PC-3 (cell line): ENCODE measurements around the gene ACP1. TPM values are rescaled to one million over a fixed set of nuclear protein-coding genes. Genes with fewer than 3 reads are reported as not detected.

Experiments
- ATAC-seq: fragments of 200-7000 bp; cut with Tn5 transposase; 2 replicates; pipeline ENCODE4 v1.9.1; 2020; ENCODE audit warnings: mild to moderate bottlenecking, moderate library complexity
- BruUV-seq: library from RNA; stranded (reverse); fragments of 400-500 nt; replicated peaks from 2 replicates; lab custom pipeline; 2021; lab: Mats Ljungman, UMichigan
- CTCF ChIA-PET: fragments of 300-600 bp; sonication (Branson Sonifier 250); formaldehyde crosslinking; loops from one replicate; lab custom pipeline; 2022; ENCODE audit warnings: antibody characterized with exemption; lab: Charles Lee
- POLR2A ChIA-PET: fragments of 300-600 bp; sonication (Branson Sonifier 250); formaldehyde crosslinking; loops from one replicate; lab custom pipeline; 2022; ENCODE audit warnings: antibody characterized with exemption; ENCODE audit not compliant: unreplicated experiment; lab: Charles Lee
- DNase-seq: peaks from one replicate; pipeline ENCODE4 v3.0.0-alpha.2; 2015
- H2AFZ ChIP-seq: fragments of 300-600 bp; sonication (generic); 2 replicates; pipeline ENCODE4 v1.6.0; 2016; ENCODE audit warnings: antibody characterized with exemption, low read length
- H3F3A ChIP-seq: fragments of 300-600 bp; sonication (generic); one replicate; pipeline ENCODE4 v1.6.0; 2017; ENCODE audit warnings: antibody characterized with exemption, low read length, control low read depth, mild to moderate bottlenecking; ENCODE audit not compliant: unreplicated experiment
- H3K27ac ChIP-seq: fragments of 300-600 bp; sonication (generic); 2 replicates; pipeline ENCODE4 v1.5.1; 2016; ENCODE audit warnings: mild to moderate bottlenecking, low read length
- H3K27me3 ChIP-seq: fragments of 300-600 bp; sonication (generic); 2 replicates; pipeline ENCODE4 v1.6.1; 2016; ENCODE audit warnings: low read length, mixed read lengths
- H3K36me3 ChIP-seq: fragments of 300-600 bp; sonication (generic); 2 replicates; pipeline ENCODE4 v1.6.1; 2016; ENCODE audit warnings: low read depth, mixed run types, low read length, mixed read lengths
- H3K4me1 ChIP-seq: fragments of 300-600 bp; sonication (generic); 2 replicates; pipeline ENCODE4 v1.5.1; 2016; ENCODE audit warnings: low read length; ENCODE audit not compliant: insufficient read depth
- H3K4me2 ChIP-seq: fragments of 300-600 bp; sonication (generic); 2 replicates; pipeline ENCODE4 v1.6.0; 2016; ENCODE audit warnings: low read length
- H3K4me3 ChIP-seq: fragments of 300-600 bp; sonication (generic); 2 replicates; pipeline ENCODE4 v1.5.1; 2016; ENCODE audit warnings: mild to moderate bottlenecking, low read length, mixed read lengths
- H3K79me2 ChIP-seq: fragments of 300-600 bp; sonication (generic); 2 replicates; pipeline ENCODE4 v1.6.1; 2017; ENCODE audit warnings: low read length, mixed read lengths
- H3K9ac ChIP-seq: fragments of 300-600 bp; sonication (generic); 2 replicates; pipeline ENCODE4 v1.6.0; 2016; ENCODE audit warnings: mild to moderate bottlenecking, low read length
- H3K9me2 ChIP-seq: fragments of 300-600 bp; sonication (generic); replicated peaks from 2 replicates; pipeline ENCODE4 v1.6.1; 2016; ENCODE audit warnings: mixed run types, low read length, mixed read lengths
- H3K9me3 ChIP-seq: fragments of 300-600 bp; sonication (generic); 2 replicates; pipeline ENCODE4 v1.6.1; 2016; ENCODE audit warnings: low read length, mixed read lengths
- H4K20me1 ChIP-seq: fragments of 300-600 bp; sonication (generic); 2 replicates; pipeline ENCODE4 v1.6.1; 2016; ENCODE audit warnings: low read length, mixed read lengths
- EZH2 ChIP-seq: fragments of 300-600 bp; sonication (generic); IDR thresholded peaks from one replicate; pipeline ENCODE4 v1.6.1; 2017; ENCODE audit warnings: antibody characterized with exemption, mild to moderate bottlenecking, low read length; ENCODE audit not compliant: unreplicated experiment
- EZH2phosphoT487 ChIP-seq: fragments of 300-600 bp; sonication (generic); IDR thresholded peaks from 2 replicates; pipeline ENCODE4 v1.6.1; 2018; ENCODE audit warnings: mild to moderate bottlenecking, antibody characterized with exemption, low read length, borderline replicate concordance
- intact Hi-C: fragments of 100-400 bp; cut with micrococcal nuclease; formaldehyde crosslinking; loops from 2 replicates; pipeline ENCODE4 v1.9.0; 2023
- total RNA-seq: library from RNA; depleted of rRNA; stranded (reverse); fragments of >200 nt; gene quantifications from 2 replicates; pipeline ENCODE4 v1.2.3, GENCODE V29; 2014
- TF ChIP-seq, protein P1 (sequence below): fragments of 300-600 bp; sonication (generic); conservative IDR thresholded peaks from 2 replicates; pipeline ENCODE4 v1.5.1; 2017; ENCODE audit warnings: antibody characterized with exemption, low read depth, mild to moderate bottlenecking, low read length

The ACP1 gene
- total RNA-seq, 1 experiment from 2014 or later, result 149 TPM

DNA sequence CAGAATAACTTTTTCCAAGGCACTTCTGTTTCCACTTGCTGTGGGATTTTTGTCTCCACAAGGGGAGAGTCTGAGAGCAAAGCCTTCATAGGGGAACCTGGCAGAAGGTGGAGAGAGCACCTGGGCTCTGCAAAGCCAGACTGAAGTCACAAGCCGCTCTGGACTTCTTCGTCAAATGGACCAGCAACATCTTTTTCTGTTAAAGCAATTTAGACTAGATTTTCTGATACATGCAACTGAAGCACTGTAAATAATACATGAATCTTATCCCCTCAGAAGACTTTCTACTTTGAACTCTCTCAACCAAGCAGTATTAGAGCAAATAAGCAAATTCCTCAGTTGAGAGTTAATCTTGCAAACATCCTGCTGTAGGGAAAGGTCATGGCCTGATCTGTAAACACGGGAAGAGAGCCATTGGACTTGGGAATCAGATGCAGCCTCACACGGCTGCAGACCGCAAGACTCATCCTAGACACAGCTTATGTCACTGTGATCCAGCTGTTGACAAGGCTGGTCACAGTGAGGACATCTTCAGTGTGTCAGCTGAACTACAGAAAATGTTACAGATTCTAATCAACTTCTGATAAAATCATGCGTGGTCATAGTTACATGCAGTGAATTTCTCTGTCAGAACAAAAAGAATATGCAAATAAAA lies 4.1 kb upstream of the ACP1 start:
- CTCF ChIA-PET, result no interaction called here
- no TSS peak for BruUV-seq
- no peak for ATAC-seq
- Histone ChIP-seq H3K4me2 (no peak overlapping the region), H3K27ac (no peak overlapping the region), H3K9me2 (no peaks in the 10 kb centered on the region), H3K79me2 (peaks cover 44% of the 10 kb centered on the region), H3K4me1 (peaks cover 17% of the 10 kb centered on the region; the same call in 1 of the 2 replicates), H3K36me3 (peaks cover 5% of the 10 kb centered on the region; the same call in 1 of the 2 replicates), H3F3A (no peaks in the 10 kb centered on the region), H3K4me3 (no peak overlapping the region), H3K9me3 (no peaks in the 10 kb centered on the region), H4K20me1 (no peaks in the 10 kb centered on the region), H3K9ac (no peak overlapping the region), H2AFZ (no peak overlapping the region), H3K27me3 (no peaks in the 10 kb centered on the region)
- no peak for TF ChIP-seq EZH2
- no peak for TF ChIP-seq EZH2phosphoT487
- TF ChIP-seq, protein P1, sequence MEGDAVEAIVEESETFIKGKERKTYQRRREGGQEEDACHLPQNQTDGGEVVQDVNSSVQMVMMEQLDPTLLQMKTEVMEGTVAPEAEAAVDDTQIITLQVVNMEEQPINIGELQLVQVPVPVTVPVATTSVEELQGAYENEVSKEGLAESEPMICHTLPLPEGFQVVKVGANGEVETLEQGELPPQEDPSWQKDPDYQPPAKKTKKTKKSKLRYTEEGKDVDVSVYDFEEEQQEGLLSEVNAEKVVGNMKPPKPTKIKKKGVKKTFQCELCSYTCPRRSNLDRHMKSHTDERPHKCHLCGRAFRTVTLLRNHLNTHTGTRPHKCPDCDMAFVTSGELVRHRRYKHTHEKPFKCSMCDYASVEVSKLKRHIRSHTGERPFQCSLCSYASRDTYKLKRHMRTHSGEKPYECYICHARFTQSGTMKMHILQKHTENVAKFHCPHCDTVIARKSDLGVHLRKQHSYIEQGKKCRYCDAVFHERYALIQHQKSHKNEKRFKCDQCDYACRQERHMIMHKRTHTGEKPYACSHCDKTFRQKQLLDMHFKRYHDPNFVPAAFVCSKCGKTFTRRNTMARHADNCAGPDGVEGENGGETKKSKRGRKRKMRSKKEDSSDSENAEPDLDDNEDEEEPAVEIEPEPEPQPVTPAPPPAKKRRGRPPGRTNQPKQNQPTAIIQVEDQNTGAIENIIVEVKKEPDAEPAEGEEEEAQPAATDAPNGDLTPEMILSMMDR, result no peak
- DNase-seq, result peak; percentile 19
- intact Hi-C loops, result loop anchor here (10.0 kb wide), 1 partner anchor 414 kb away; the partner anchor contains the start of gene TMEM18
- POLR2A ChIA-PET, result no interaction called here

DNA sequence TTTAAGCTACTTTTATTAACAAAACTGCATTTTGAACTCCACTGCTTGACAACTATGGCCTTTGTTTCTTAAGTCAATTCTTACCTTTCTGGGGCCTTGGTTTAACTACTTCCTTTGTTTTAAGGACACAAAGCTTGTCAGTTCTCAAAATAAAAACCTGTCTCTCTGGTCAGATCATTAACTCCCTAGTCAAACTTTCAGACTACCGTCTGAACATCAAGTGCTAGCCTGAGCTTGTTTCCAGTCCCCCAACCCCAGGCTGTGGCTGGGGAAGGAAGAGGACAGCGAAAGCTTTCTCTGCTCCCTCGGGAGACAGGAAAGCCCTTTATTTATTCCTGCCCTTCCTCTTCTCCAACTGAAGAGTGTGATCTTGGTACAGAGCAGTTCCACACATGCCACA lies 2.6 kb upstream of the ACP1 start:
- TF ChIP-seq EZH2, result no peak
- TF ChIP-seq, protein P1, result no peak
- TF ChIP-seq EZH2phosphoT487, result no peak
- intact Hi-C loops, result loop anchor here (10.0 kb wide), 1 partner anchor 413 kb away; the partner anchor contains the start of gene TMEM18
- peaks cover 5% of the 10 kb centered on the region; the same call in 1 of the 2 replicates for H3K36me3 ChIP-seq
- ChIA-PET POLR2A (no interaction called here), CTCF (no interaction called here)
- BruUV-seq, result no TSS peak
- H2AFZ ChIP-seq, result no peak overlapping the region
- H3K4me2 ChIP-seq, result peak overlapping the region; percentile 89
- no peaks in the 10 kb centered on the region for H3K27me3 ChIP-seq
- no peak overlapping the region for H3K9ac ChIP-seq
- peak overlapping the region; percentile 89; the same call in 1 of the 2 replicates for H3K4me3 ChIP-seq
- no peaks in the 10 kb centered on the region for H3K9me2 ChIP-seq
- peaks cover 28% of the 10 kb centered on the region for H3K4me1 ChIP-seq
- ATAC-seq (no peak), DNase-seq (no peak)
- no peaks in the 10 kb centered on the region for H3K9me3 ChIP-seq
- H3K79me2 ChIP-seq, result peaks cover 59% of the 10 kb centered on the region
- no peak overlapping the region for H3K27ac ChIP-seq
- peaks cover 13% of the 10 kb centered on the region; the same call in 1 of the 2 replicates for H4K20me1 ChIP-seq
- no peaks in the 10 kb centered on the region for H3F3A ChIP-seq
